HepG2 (cell line): ENCODE data around the gene MYO18B. TPM values are rescaled to one million over a fixed set of nuclear protein-coding genes. Genes with fewer than 3 reads are reported as not detected.
A peak's percentile ranks its signal among the peaks of the same experiment; 100 is the strongest.

Experiments
- EHMT2 ChIP-seq: fragments of 200-600 bp; sonication (generic); IDR thresholded peaks from 2 replicates; pipeline ENCODE4 v1.7.0; 2017; ENCODE audit warnings: antibody characterized with exemption, low read depth, low read length, borderline replicate concordance
- HBP1 ChIP-seq: IDR thresholded peaks from 2 replicates; pipeline ENCODE4 v1.6.1; 2016; ENCODE audit warnings: low read depth, control low read depth
- IKZF5 ChIP-seq: IDR thresholded peaks from 2 replicates; pipeline ENCODE4 v1.6.1; 2018; ENCODE audit warnings: missing genetic modification reagents, mild to moderate bottlenecking, missing compliant biosample characterization
- MIXL1 ChIP-seq: IDR thresholded peaks from 2 replicates; pipeline ENCODE4 v1.6.1; 2016
- MLLT10 ChIP-seq: sonication (generic); formaldehyde crosslinking; IDR thresholded peaks from 2 replicates; pipeline ENCODE4 v1.4.0; 2020; ENCODE audit warnings: missing genetic modification reagents
- NFIC ChIP-seq: IDR thresholded peaks from 2 replicates; pipeline ENCODE4 v1.6.1; 2012; ENCODE audit warnings: mild to moderate bottlenecking, low read length, inconsistent platforms
- PRDM10 ChIP-seq: sonication (generic); formaldehyde crosslinking; IDR thresholded peaks from 2 replicates; pipeline ENCODE4 v1.4.0; 2020; ENCODE audit warnings: low read depth, missing genetic modification reagents
- RFX3 ChIP-seq: IDR thresholded peaks from 2 replicates; pipeline ENCODE4 v1.6.1; 2016; ENCODE audit warnings: missing biosample characterization, missing genetic modification reagents
- RFXAP ChIP-seq: sonication (generic); formaldehyde crosslinking; IDR thresholded peaks from 2 replicates; pipeline ENCODE4 v1.4.0; 2020; ENCODE audit warnings: missing genetic modification reagents, borderline replicate concordance
- TAF15 ChIP-seq: fragments of 200-400 bp; formaldehyde crosslinking; IDR thresholded peaks from one replicate; pipeline ENCODE4 v1.6.1; 2018; ENCODE audit warnings: mild to moderate bottlenecking, low read depth, low read length; ENCODE audit not compliant: poor library complexity, severe bottlenecking
- TCF7 ChIP-seq: sonication (generic); IDR thresholded peaks from 2 replicates; pipeline ENCODE4 v1.6.1; 2016; ENCODE audit warnings: antibody characterized with exemption, low read depth
- ZHX2 ChIP-seq, 2 experiments: sonication (generic) in 1 of 2; formaldehyde crosslinking in 1 of 2; IDR thresholded peaks; 2 replicates each; pipeline versions ENCODE4 v1.6.1 to v1.9.0; 2014 to 2022; ENCODE audit warnings: antibody characterized with exemption in 1 of 2, borderline replicate concordance in 1 of 2, inconsistent platforms in 1 of 2, low read depth in 1 of 2, missing genetic modification reagents in 1 of 2
- ZNF331 ChIP-seq: sonication (generic); formaldehyde crosslinking; IDR thresholded peaks from 2 replicates; pipeline ENCODE4 v1.4.0; 2020; ENCODE audit warnings: missing genetic modification reagents
- ZNF605 ChIP-seq: sonication (generic); formaldehyde crosslinking; IDR thresholded peaks from 2 replicates; pipeline ENCODE4 v1.8.0; 2022; ENCODE audit warnings: mild to moderate bottlenecking, missing genetic modification reagents
- ZNF704 ChIP-seq: sonication (generic); formaldehyde crosslinking; IDR thresholded peaks from 2 replicates; pipeline ENCODE4 v1.8.1; 2023; ENCODE audit warnings: mild to moderate bottlenecking, inconsistent platforms, moderate library complexity, missing genetic modification reagents, borderline replicate concordance
- ZNF761 ChIP-seq: sonication (generic); formaldehyde crosslinking; conservative IDR thresholded peaks from 2 replicates; pipeline ENCODE4 v1.4.0; 2020; ENCODE audit warnings: mild to moderate bottlenecking, missing genetic modification reagents
- polyA plus RNA-seq, 8 experiments: library from polyadenylated mRNA; depleted of rRNA in 3 of 8; stranded (reverse) in 7 of 8; unstranded in 1 of 8; fragments of >200 nt; fragmentation: Illumina TruSeq in 4 of 8; extraction: Trizol in 4 of 8; gene quantifications; 2 replicates each; pipeline versions ENCODE4 v1.2.1 to v1.2.3, GENCODE V29; 2011 to 2016; ENCODE audit warnings: low read depth in 4 of 8, missing spikeins in 1 of 8, mixed read lengths in 1 of 8; ENCODE audit not compliant: insufficient read depth in 1 of 8
- total RNA-seq, 5 experiments: library from RNA; depleted of rRNA; stranded (reverse); fragments of >200 nt; fragmentation: Illumina TruSeq; extraction: Trizol; gene quantifications; 2 replicates each; pipeline ENCODE4 v1.2.3, GENCODE V29; 2016; ENCODE audit warnings: low read depth in 1 of 5

MYO18B gene
- total and polyA plus RNA-seq, 2 of the 13 experiments (the other 11 are each of a cell fraction or from before 2014, with no cell fraction given): 0.01 TPM; not detected in 1

- TF ChIP-seq ZHX2 (IDR thresholded peaks at IDR 0.05; ENCODE audit: low read depth) (no peak), ZHX2 (CRISPR knock-in tag; IDR thresholded peaks at IDR 0.05; ENCODE audit: borderline replicate concordance) (no peak), ZNF761 (CRISPR knock-in tag) (no peak), IKZF5 (CRISPR knock-in tag) (peak; percentile 49; the same call in 1 of the 2 replicates), TCF7 (no peak), NFIC (peak; percentile 84), PRDM10 (no peak), RFX3 (CRISPR knock-in tag) (no peak), TAF15 (no peak), MLLT10 (CRISPR knock-in tag) (no peak), ZNF605 (CRISPR knock-in tag) (0 out of 2 replicates have a peak, but pooled peaks have one; percentile 27), ZNF704 (CRISPR knock-in tag) (no peak), MIXL1 (CRISPR knock-in tag) (peak; percentile 75), EHMT2 (peak; percentile 86; the same call in 1 of the 2 replicates), ZNF331 (CRISPR knock-in tag) (peak; percentile 76; the same call in 1 of the 2 replicates), RFXAP (no peak), HBP1 (CRISPR knock-in tag) (no peak)
Measured at GRCh38 chr22:25953919-25954318, 211.9 kb downstream of the MYO18B start (continued).
